Tibial artery (tissue), 4 donors: ENCODE results near the gene TRHDE.
"Not testable (repeated sequence)": the region's sequence is repeated elsewhere in the genome, so short reads cannot be mapped to it uniquely, and the experiment has no call there.

Experiments used
- DNase-seq, 2 donors: peaks; one replicate each; pipeline ENCODE4 v3.0.0-alpha.2; 2019
- H3K27ac ChIP-seq, 2 donors: fragments of 200-600 bp; sonication (generic) in 1 of 2; 1 replicate in 1 of 2; 2 replicates in 1 of 2; pipeline ENCODE4 v1.5.1; 2018 to 2019; ENCODE audit warnings: mild to moderate bottlenecking in 1 of 2
- H3K27me3 ChIP-seq, 2 donors: fragments of 200-600 bp; sonication (generic) in 1 of 2; one replicate each; pipeline versions ENCODE4 v1.5.1 to v1.6.0; 2016 to 2019
- H3K36me3 ChIP-seq, 3 donors: fragments of 200-600 bp; sonication (generic) in 2 of 3; one replicate each; pipeline ENCODE4 v1.5.1; 2016 to 2019; ENCODE audit warnings: mild to moderate bottlenecking in 2 of 3
- H3K4me1 ChIP-seq, 4 donors: fragments of 200-600 bp; sonication (generic) in 2 of 4; 1 replicate in 3 of 4; 2 replicates in 1 of 4; pipeline ENCODE4 v1.5.1; 2016 to 2019
- H3K4me3 ChIP-seq, 2 donors: fragments of 200-600 bp; sonication (generic) in 1 of 2; 1 replicate in 1 of 2; 2 replicates in 1 of 2; pipeline ENCODE4 v1.5.1; 2018 to 2019; ENCODE audit warnings: mild to moderate bottlenecking in 2 of 2
- H3K9me3 ChIP-seq, 3 donors: fragments of 200-600 bp; sonication (generic) in 1 of 3; one replicate each; pipeline ENCODE4 v1.5.1; 2016 to 2019
- CTCF ChIP-seq, 2 experiments: fragments of 200-600 bp in 1 of 2; fragments of 450-650 bp in 1 of 2; IDR thresholded peaks; one replicate each; pipeline ENCODE4 v1.5.1; 2017 to 2019; ENCODE audit warnings: antibody characterized with exemption in 2 of 2, mild to moderate bottlenecking in 1 of 2, moderate library complexity in 1 of 2
- intact Hi-C: fragments of 100-400 bp; cut with DNase I; formaldehyde crosslinking; loops from one replicate; pipeline ENCODE4 v1.15.0; 2023; ENCODE audit warnings: low total_unique reads

The TRHDE gene

GRCh38 chr12:72658615-72659014, 386.4 kb downstream of the TRHDE start:
- no peak for DNase-seq
- Histone ChIP-seq H3K27me3 (no peaks in the 10 kb centered on the region), H3K36me3 (no peaks in the 10 kb centered on the region), H3K9me3 (no peaks in the 10 kb centered on the region), H3K4me3 (no peak overlapping the region), H3K4me1 (no peaks in the 10 kb centered on the region), H3K27ac (no peak overlapping the region)
- intact Hi-C loops, result no loop called here
- TF ChIP-seq CTCF (IDR thresholded peaks at IDR 0.05), result no peak

- intact Hi-C loops, result not testable (repeated sequence)
Observed at GRCh38 chr12:72660174-72660573, 388.0 kb downstream of the TRHDE start.

GRCh38 chr12:72673853-72674252, 401.7 kb downstream of the TRHDE start:
- Histone ChIP-seq H3K36me3 (no peaks in the 10 kb centered on the region), H3K4me1 (no peaks in the 10 kb centered on the region), H3K27me3 (no peaks in the 10 kb centered on the region), H3K4me3 (no peak overlapping the region), H3K9me3 (no peaks in the 10 kb centered on the region), H3K27ac (no peak overlapping the region)
- TF ChIP-seq CTCF (IDR thresholded peaks at IDR 0.05), result no peak
- no peak for DNase-seq
- intact Hi-C loops, result no loop called here

More at GRCh38 chr12:72660174-72660573, 388.0 kb downstream of the TRHDE start:
- H3K4me1 ChIP-seq, H3K27ac ChIP-seq, H3K36me3 ChIP-seq, H3K4me3 ChIP-seq, H3K9me3 ChIP-seq, DNase-seq, H3K27me3 ChIP-seq: not testable (repeated sequence)

GRCh38 chr12:72676556-72676955, 404.4 kb downstream of the TRHDE start:
- Histone ChIP-seq H3K4me3 (no peak overlapping the region), H3K27ac (no peak overlapping the region), H3K27me3 (no peaks in the 10 kb centered on the region), H3K36me3 (no peaks in the 10 kb centered on the region), H3K4me1 (no peaks in the 10 kb centered on the region), H3K9me3 (no peaks in the 10 kb centered on the region)
- intact Hi-C loops, result no loop called here
- no peak for TF ChIP-seq CTCF (IDR thresholded peaks at IDR 0.05)
- no peak for DNase-seq

GRCh38 chr12:72677139-72677538, 405.0 kb downstream of the TRHDE start:
- no peak for DNase-seq
- H3K9me3 ChIP-seq, result no peaks in the 10 kb centered on the region
- intact Hi-C loops, result no loop called here
- no peaks in the 10 kb centered on the region for H3K27me3 ChIP-seq
- no peak overlapping the region for H3K27ac ChIP-seq
- TF ChIP-seq CTCF (IDR thresholded peaks at IDR 0.05), result no peak
- no peak overlapping the region for H3K4me3 ChIP-seq
- H3K4me1 ChIP-seq, result no peaks in the 10 kb centered on the region
- no peaks in the 10 kb centered on the region for H3K36me3 ChIP-seq

GRCh38 chr12:72677846-72678245, 405.7 kb downstream of the TRHDE start:
- H3K27ac ChIP-seq, result no peak overlapping the region
- no peaks in the 10 kb centered on the region for H3K9me3 ChIP-seq
- no peaks in the 10 kb centered on the region for H3K4me1 ChIP-seq
- H3K27me3 ChIP-seq, result no peaks in the 10 kb centered on the region
- no peak for TF ChIP-seq CTCF (IDR thresholded peaks at IDR 0.05)
- no peaks in the 10 kb centered on the region for H3K36me3 ChIP-seq
- H3K4me3 ChIP-seq, result no peak overlapping the region
- no peak for DNase-seq
- intact Hi-C loops, result no loop called here
